Body of pancreas (tissue), 4 donors: ENCODE measurements around the gene GRAP2.

ENCODE experiments used
- CTCF ChIP-seq, 7 experiments: fragments of 450-650 bp in 4 of 7; fragments of 200-600 bp in 3 of 7; sonication (generic) in 3 of 7; IDR thresholded peaks; one replicate each; pipeline ENCODE4 v1.5.1; 2016 to 2019; ENCODE audit warnings: antibody characterized with exemption in 7 of 7
- POLR2A ChIP-seq, 3 donors: fragments of 450-650 bp; IDR thresholded peaks; one replicate each; pipeline ENCODE4 v1.6.1; 2016; ENCODE audit warnings: antibody characterized with exemption in 3 of 3, mild to moderate bottlenecking in 2 of 3

- no peak for TF ChIP-seq CTCF (IDR thresholded peaks at IDR 0.05)
- TF ChIP-seq POLR2A (IDR thresholded peaks at IDR 0.05): no peak
Observed at GRCh38 chr22:39868741-39869140, 32.1 kb upstream of the GRAP2 start.
